Sigmoid colon (tissue), 7 donors: Measurements from ENCODE around the gene KIRREL3. TPM values are rescaled to one million over a fixed set of nuclear protein-coding genes. Genes with fewer than 3 reads are reported as not detected.

Experiments
- DNase-seq: peaks from one replicate; pipeline ENCODE4 v3.0.0-alpha.2; 2019
- H3K27ac ChIP-seq, 4 donors: fragments of 200-600 bp; sonication (generic); one replicate each; pipeline ENCODE4 v1.5.1; 2016 to 2019; ENCODE audit warnings: mild to moderate bottlenecking in 1 of 4
- H3K27me3 ChIP-seq, 3 donors: fragments of 200-600 bp; sonication (generic); one replicate each; pipeline ENCODE4 v1.5.1; 2019; ENCODE audit warnings: mild to moderate bottlenecking in 1 of 3
- H3K36me3 ChIP-seq, 4 donors: fragments of 200-600 bp; sonication (generic); one replicate each; pipeline ENCODE4 v1.5.1; 2016 to 2019
- H3K4me1 ChIP-seq, 4 donors: fragments of 200-600 bp; sonication (generic); one replicate each; pipeline ENCODE4 v1.5.1; 2017 to 2019
- H3K4me3 ChIP-seq, 4 donors: fragments of 200-600 bp; sonication (generic); one replicate each; pipeline ENCODE4 v1.5.1; 2017 to 2019; ENCODE audit warnings: mild to moderate bottlenecking in 2 of 4, moderate library complexity in 1 of 4
- H3K9me3 ChIP-seq, 4 donors: fragments of 200-600 bp in 3 of 4; sonication (generic) in 3 of 4; one replicate each; pipeline versions ENCODE4 v1.5.1 to v1.6.1; 2013 to 2019
- EP300 ChIP-seq, 4 donors: sonication (generic); formaldehyde crosslinking; IDR thresholded peaks; one replicate each; pipeline ENCODE4 v1.6.1; 2017; ENCODE audit warnings: antibody characterized with exemption in 4 of 4
- POLR2A ChIP-seq, 2 donors: fragments of 450-650 bp; IDR thresholded peaks; one replicate each; pipeline ENCODE4 v1.6.1; 2016; ENCODE audit warnings: antibody characterized with exemption in 2 of 2, mild to moderate bottlenecking in 2 of 2, moderate library complexity in 2 of 2
- POLR2AphosphoS5 ChIP-seq, 4 donors: sonication (generic); formaldehyde crosslinking; IDR thresholded peaks; one replicate each; pipeline ENCODE4 v1.6.1; 2017; ENCODE audit warnings: antibody characterized with exemption in 4 of 4
- WGBS, 2 donors: extraction: QIAGEN DNeasy Blood & Tissue Kit; methylation state at CpG; one replicate each; pipeline ENCODE4 v1.1.7; 2013; 5-methylcytosine and 5-hydroxymethylcytosine counted together
- intact Hi-C: fragments of 100-400 bp; cut with DNase I; formaldehyde crosslinking; loops from one replicate; pipeline ENCODE4 v1.15.1; 2023
- polyA plus RNA-seq, 3 donors: library from polyadenylated mRNA; stranded (reverse); fragments of 200-250 nt; gene quantifications; one replicate each; pipeline ENCODE4 v1.2.3, GENCODE V29; 2013
- total RNA-seq, 4 donors: library from RNA; depleted of rRNA; stranded (reverse); fragments of >200 nt; gene quantifications; one replicate each; pipeline ENCODE4 v1.1.0, GENCODE V29; 2016
- TF ChIP-seq, protein P1 (sequence below), 4 experiments: fragments of 450-650 bp in 3 of 4; fragments of 200-600 bp in 1 of 4; IDR thresholded peaks; one replicate each; pipeline ENCODE4 v1.5.1; 2016 to 2019; ENCODE audit warnings: antibody characterized with exemption in 4 of 4, mild to moderate bottlenecking in 3 of 4, moderate library complexity in 2 of 4
- donor health status: healthy with polysubstance abuse.
- donor health status: Bipolar disorder and iron deficiency.
- donor health status: healthy.

The KIRREL3 gene
- total and polyA plus RNA-seq, 7 donors, result under 0.01 to 3.3 (median 1.0) TPM

DNA sequence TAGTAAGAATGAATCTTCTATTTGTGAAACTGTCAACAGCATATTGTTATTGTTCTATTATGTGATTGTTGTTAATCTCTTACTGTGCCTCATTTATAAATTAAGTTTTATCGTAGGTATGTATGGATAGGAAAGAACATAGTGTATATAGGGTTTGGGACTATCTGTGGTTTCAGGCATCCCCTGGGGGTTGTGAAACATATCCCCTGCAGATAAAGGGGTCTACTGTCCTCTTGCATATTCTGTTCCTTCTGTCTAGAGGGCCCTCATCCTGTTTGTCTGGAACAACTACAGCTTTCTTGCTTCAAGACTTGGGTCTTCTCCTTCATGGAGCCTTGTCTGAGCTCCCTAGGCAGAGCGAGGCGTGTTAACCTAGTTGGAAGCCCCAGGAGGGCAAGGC, 159.6 kb downstream of the KIRREL3 start:
- no peaks in the 10 kb centered on the region for H3K36me3 ChIP-seq
- H3K4me3 ChIP-seq, result no peak overlapping the region
- no peak for DNase-seq
- H3K27ac ChIP-seq, result no peak overlapping the region
- TF ChIP-seq, protein P1, sequence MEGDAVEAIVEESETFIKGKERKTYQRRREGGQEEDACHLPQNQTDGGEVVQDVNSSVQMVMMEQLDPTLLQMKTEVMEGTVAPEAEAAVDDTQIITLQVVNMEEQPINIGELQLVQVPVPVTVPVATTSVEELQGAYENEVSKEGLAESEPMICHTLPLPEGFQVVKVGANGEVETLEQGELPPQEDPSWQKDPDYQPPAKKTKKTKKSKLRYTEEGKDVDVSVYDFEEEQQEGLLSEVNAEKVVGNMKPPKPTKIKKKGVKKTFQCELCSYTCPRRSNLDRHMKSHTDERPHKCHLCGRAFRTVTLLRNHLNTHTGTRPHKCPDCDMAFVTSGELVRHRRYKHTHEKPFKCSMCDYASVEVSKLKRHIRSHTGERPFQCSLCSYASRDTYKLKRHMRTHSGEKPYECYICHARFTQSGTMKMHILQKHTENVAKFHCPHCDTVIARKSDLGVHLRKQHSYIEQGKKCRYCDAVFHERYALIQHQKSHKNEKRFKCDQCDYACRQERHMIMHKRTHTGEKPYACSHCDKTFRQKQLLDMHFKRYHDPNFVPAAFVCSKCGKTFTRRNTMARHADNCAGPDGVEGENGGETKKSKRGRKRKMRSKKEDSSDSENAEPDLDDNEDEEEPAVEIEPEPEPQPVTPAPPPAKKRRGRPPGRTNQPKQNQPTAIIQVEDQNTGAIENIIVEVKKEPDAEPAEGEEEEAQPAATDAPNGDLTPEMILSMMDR (IDR thresholded peaks at IDR 0.05), result no peak
- TF ChIP-seq EP300 (IDR thresholded peaks at IDR 0.05) (no peak), POLR2AphosphoS5 (IDR thresholded peaks at IDR 0.05) (no peak), POLR2A (IDR thresholded peaks at IDR 0.05) (no peak)
- H3K9me3 ChIP-seq, result no peaks in the 10 kb centered on the region
- intact Hi-C loops, result no loop called here
- no peaks in the 10 kb centered on the region for H3K27me3 ChIP-seq
- H3K4me1 ChIP-seq, result no peaks in the 10 kb centered on the region
- 91 to 96% methylated on average over 3 of the region's 3 CpGs for WGBS, 2 donors

DNA sequence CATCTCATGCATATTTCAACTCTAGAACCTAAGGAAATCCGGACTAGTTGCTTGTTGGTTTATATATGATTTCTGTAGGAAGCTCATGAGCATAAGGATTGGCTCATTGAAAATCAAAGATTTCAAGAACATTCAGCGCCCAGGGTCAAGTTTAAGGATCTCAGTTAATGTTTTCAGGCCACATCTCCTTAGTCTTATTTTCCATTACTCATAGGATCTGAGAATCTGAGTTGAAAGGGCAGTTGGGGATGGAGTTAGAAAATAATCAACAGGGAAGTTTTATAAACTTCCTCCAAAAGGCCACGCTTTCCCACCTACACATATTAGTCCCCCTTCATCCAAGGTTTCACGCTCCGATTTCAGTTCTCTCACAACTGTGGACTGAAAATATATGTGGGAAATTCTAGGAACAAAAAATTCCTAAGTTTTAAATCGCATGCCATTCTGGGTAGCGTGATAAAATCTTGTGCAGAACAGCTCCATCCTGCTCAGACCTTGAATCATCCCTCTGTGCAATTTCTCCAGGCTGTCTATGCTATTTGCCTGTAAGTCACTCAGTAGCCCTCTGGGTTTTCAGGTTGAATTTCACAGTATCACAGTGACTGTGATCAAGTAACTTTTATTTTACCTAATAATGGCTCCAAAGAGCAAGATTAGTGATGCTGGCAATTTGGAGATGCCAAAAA, 160.2 kb downstream of the KIRREL3 start:
- Histone ChIP-seq H3K27ac (no peak overlapping the region), H3K36me3 (no peaks in the 10 kb centered on the region), H3K9me3 (no peaks in the 10 kb centered on the region), H3K4me1 (no peaks in the 10 kb centered on the region), H3K4me3 (no peak overlapping the region), H3K27me3 (no peaks in the 10 kb centered on the region)
- 82 to 86% methylated on average over 7 of the region's 7 CpGs for WGBS, 2 donors
- TF ChIP-seq, protein P1 (IDR thresholded peaks at IDR 0.05), result no peak
- no peak for TF ChIP-seq EP300 (IDR thresholded peaks at IDR 0.05)
- no peak for TF ChIP-seq POLR2AphosphoS5 (IDR thresholded peaks at IDR 0.05)
- no peak for TF ChIP-seq POLR2A (IDR thresholded peaks at IDR 0.05)
- intact Hi-C loops, result no loop called here
- DNase-seq, result no peak

DNA sequence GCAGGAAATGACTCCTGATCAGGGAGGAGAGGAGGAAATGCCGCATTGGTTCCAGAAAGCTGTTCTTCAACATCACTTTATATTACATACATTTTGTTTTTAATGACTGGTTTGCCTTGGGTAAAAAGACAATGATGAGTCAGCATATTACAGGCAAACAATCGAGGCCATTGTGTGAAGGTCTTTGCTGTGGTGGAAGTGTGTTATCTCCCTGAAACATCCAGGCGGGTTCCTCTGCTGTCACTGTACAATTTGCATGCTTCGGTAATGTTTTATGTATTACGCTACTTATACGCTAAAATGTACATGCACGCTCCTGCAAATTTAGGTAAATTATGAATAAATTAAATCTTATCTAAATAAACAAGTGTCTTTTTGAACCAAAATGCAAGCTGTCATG, 161.1 kb downstream of the KIRREL3 start:
- DNase-seq, result no peak
- Histone ChIP-seq H3K4me1 (no peaks in the 10 kb centered on the region), H3K36me3 (no peaks in the 10 kb centered on the region), H3K4me3 (no peak overlapping the region), H3K9me3 (no peaks in the 10 kb centered on the region), H3K27me3 (no peaks in the 10 kb centered on the region), H3K27ac (no peak overlapping the region)
- WGBS, 2 donors, result 59 to 65% methylated on average over 7 of the region's 7 CpGs
- TF ChIP-seq, protein P1 (IDR thresholded peaks at IDR 0.05), result no peak
- intact Hi-C loops, result no loop called here

DNA sequence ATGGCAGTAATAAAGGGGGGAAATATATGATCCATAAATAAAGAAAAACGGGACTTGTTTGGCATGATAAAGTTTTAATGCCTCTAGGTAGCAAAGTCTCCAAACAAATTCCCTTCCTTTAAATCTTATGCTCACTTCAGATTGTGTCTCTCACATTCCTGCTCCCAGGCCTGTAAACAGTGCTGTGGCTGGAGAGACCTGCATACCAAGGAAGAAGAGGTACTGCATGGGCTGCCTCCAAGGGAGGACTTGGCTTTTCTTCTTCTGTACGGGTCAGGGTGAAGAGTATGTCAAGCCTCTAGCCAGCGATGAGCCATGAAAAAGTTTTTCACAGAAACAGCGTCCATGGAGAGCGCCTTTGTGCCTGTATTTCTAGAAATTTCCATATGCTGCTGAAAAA, 161.8 kb downstream of the KIRREL3 start:
- Histone ChIP-seq H3K4me3 (no peak overlapping the region), H3K27ac (no peak overlapping the region), H3K4me1 (no peaks in the 10 kb centered on the region), H3K36me3 (no peaks in the 10 kb centered on the region), H3K27me3 (no peaks in the 10 kb centered on the region), H3K9me3 (no peaks in the 10 kb centered on the region)
- TF ChIP-seq, protein P1 (IDR thresholded peaks at IDR 0.05), result no peak
- TF ChIP-seq POLR2A (IDR thresholded peaks at IDR 0.05) (no peak), POLR2AphosphoS5 (IDR thresholded peaks at IDR 0.05) (no peak), EP300 (IDR thresholded peaks at IDR 0.05) (no peak)
- WGBS, 2 donors, result 70 to 81% methylated on average over 5 of the region's 5 CpGs
- DNase-seq, result no peak
- intact Hi-C loops, result no loop called here

DNA sequence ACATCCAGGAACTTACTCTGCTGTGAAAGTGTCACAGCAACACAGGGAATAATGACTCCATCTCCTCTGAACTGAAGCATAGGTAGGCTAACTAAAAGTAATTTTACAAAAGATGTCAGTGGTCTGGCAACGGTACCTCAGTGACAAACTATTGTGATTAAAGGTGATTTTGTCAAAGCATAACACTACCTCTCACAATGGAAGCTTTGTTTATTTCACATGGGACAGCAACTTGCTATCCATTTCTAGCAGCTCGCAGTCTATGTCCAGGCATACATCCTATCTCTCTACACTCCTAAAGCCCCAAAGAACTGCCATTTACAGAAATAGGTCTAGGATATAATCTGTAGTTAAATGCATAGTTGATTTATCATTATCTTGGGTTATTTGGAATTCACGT, 163.0 kb downstream of the KIRREL3 start:
- 74 to 81% methylated on average over 3 of the region's 3 CpGs for WGBS, 2 donors
- Histone ChIP-seq H3K27me3 (no peaks in the 10 kb centered on the region), H3K4me3 (no peak overlapping the region), H3K36me3 (no peaks in the 10 kb centered on the region), H3K4me1 (no peaks in the 10 kb centered on the region), H3K27ac (no peak overlapping the region), H3K9me3 (no peaks in the 10 kb centered on the region)
- TF ChIP-seq POLR2AphosphoS5 (IDR thresholded peaks at IDR 0.05) (no peak), POLR2A (IDR thresholded peaks at IDR 0.05) (no peak), EP300 (IDR thresholded peaks at IDR 0.05) (no peak)
- TF ChIP-seq, protein P1 (IDR thresholded peaks at IDR 0.05), result no peak
- no peak for DNase-seq
- intact Hi-C loops, result no loop called here
